Liver (tissue), 9 donors: Measurements from ENCODE around the gene KICS2. TPM values are rescaled to one million over a fixed set of nuclear protein-coding genes. Genes with fewer than 3 reads are reported as not detected.

ENCODE experiments used
- DNase-seq: peaks from one replicate; pipeline ENCODE4 v3.0.0-alpha.2; 2017; ENCODE audit warnings: low spot score
- H3K27ac ChIP-seq, 2 donors: one replicate each; pipeline ENCODE4 v1.7.0; 2013; ENCODE audit warnings: inconsistent platforms in 2 of 2, low read length in 2 of 2, control low read depth in 1 of 2, low read depth in 1 of 2, mild to moderate bottlenecking in 1 of 2
- H3K27me3 ChIP-seq, 4 donors: one replicate each; pipeline versions ENCODE4 v1.6.1 to v1.7.0; 2013; ENCODE audit warnings: low read length in 3 of 4, inconsistent platforms in 1 of 4, mild to moderate bottlenecking in 1 of 4, moderate library complexity in 1 of 4; ENCODE audit not compliant: control insufficient read depth in 4 of 4, insufficient read depth in 4 of 4
- H3K36me3 ChIP-seq, 4 donors: one replicate each; pipeline versions ENCODE4 v1.6.1 to v1.7.0; 2013; ENCODE audit warnings: low read length in 3 of 4, mild to moderate bottlenecking in 3 of 4, low read depth in 1 of 4, moderate library complexity in 1 of 4; ENCODE audit not compliant: control insufficient read depth in 4 of 4, insufficient read depth in 3 of 4
- H3K4me1 ChIP-seq, 4 donors: one replicate each; pipeline versions ENCODE4 v1.6.1 to v1.7.0; 2013; ENCODE audit warnings: low read length in 3 of 4, mild to moderate bottlenecking in 3 of 4, moderate library complexity in 1 of 4; ENCODE audit not compliant: control insufficient read depth in 4 of 4, insufficient read depth in 4 of 4
- H3K4me3 ChIP-seq, 3 donors: one replicate each; pipeline versions ENCODE4 v1.6.1 to v1.7.0; 2013; ENCODE audit warnings: low read length in 3 of 3, control low read depth in 1 of 3, low read depth in 1 of 3, mild to moderate bottlenecking in 1 of 3
- H3K9ac ChIP-seq, 2 donors: one replicate each; pipeline ENCODE4 v1.7.0; 2013; ENCODE audit warnings: low read length in 2 of 2, mild to moderate bottlenecking in 2 of 2, moderate library complexity in 2 of 2, control low read depth in 1 of 2, low read depth in 1 of 2
- H3K9me3 ChIP-seq, 4 donors: one replicate each; pipeline versions ENCODE4 v1.6.1 to v1.7.0; 2013; ENCODE audit warnings: low read length in 3 of 4; ENCODE audit not compliant: control insufficient read depth in 4 of 4
- EGR1 ChIP-seq, 2 donors: IDR thresholded peaks; 2 replicates each; pipeline ENCODE4 v1.6.1; 2016 to 2018; ENCODE audit warnings: antibody characterized with exemption in 2 of 2, low read depth in 2 of 2
- FOXA1 ChIP-seq: IDR thresholded peaks from 2 replicates; pipeline ENCODE4 v1.6.1; 2016; ENCODE audit warnings: antibody characterized with exemption
- FOXA2 ChIP-seq: IDR thresholded peaks from 2 replicates; pipeline ENCODE4 v1.6.1; 2016; ENCODE audit warnings: antibody characterized with exemption
- GABPA ChIP-seq, 2 donors: IDR thresholded peaks in 1 of 2; conservative IDR thresholded peaks in 1 of 2; 2 replicates each; pipeline ENCODE4 v1.6.1; 2016; ENCODE audit warnings: antibody characterized with exemption in 2 of 2, mild to moderate bottlenecking in 1 of 2, moderate library complexity in 1 of 2
- HNF4A ChIP-seq, 2 donors: conservative IDR thresholded peaks; 2 replicates each; pipeline ENCODE4 v1.6.1; 2016; ENCODE audit warnings: antibody characterized with exemption in 2 of 2, mild to moderate bottlenecking in 2 of 2
- HNF4G ChIP-seq: IDR thresholded peaks from 2 replicates; pipeline ENCODE4 v1.6.1; 2016; ENCODE audit warnings: antibody characterized with exemption
- JUND ChIP-seq, 2 donors: IDR thresholded peaks; 2 replicates each; pipeline ENCODE4 v1.6.1; 2016; ENCODE audit warnings: antibody characterized with exemption in 2 of 2
- NR2F2 ChIP-seq: IDR thresholded peaks from 2 replicates; pipeline ENCODE4 v1.6.1; 2016; ENCODE audit warnings: antibody characterized with exemption
- RAD21 ChIP-seq, 2 donors: IDR thresholded peaks; 2 replicates each; pipeline ENCODE4 v1.6.1; 2016; ENCODE audit warnings: antibody characterized with exemption in 2 of 2, mild to moderate bottlenecking in 2 of 2
- RXRA ChIP-seq, 2 donors: IDR thresholded peaks; 2 replicates each; pipeline ENCODE4 v1.6.1; 2017 to 2018; ENCODE audit warnings: antibody characterized with exemption in 2 of 2, mild to moderate bottlenecking in 1 of 2
- SP1 ChIP-seq: IDR thresholded peaks from 2 replicates; pipeline ENCODE4 v1.6.1; 2018; ENCODE audit warnings: antibody characterized with exemption, mild to moderate bottlenecking
- TAF1 ChIP-seq: conservative IDR thresholded peaks from 2 replicates; pipeline ENCODE4 v1.6.1; 2016; ENCODE audit warnings: antibody characterized with exemption, mild to moderate bottlenecking
- YY1 ChIP-seq: IDR thresholded peaks from 2 replicates; pipeline ENCODE4 v1.6.1; 2016; ENCODE audit warnings: antibody characterized with exemption, mild to moderate bottlenecking
- WGBS: extraction: QIAGEN DNeasy Blood & Tissue Kit; methylation state at CpG from one replicate; pipeline ENCODE4 v1.1.7; 2013; 5-methylcytosine and 5-hydroxymethylcytosine counted together
- polyA plus RNA-seq, 2 donors: library from polyadenylated mRNA; stranded (reverse) in 1 of 2; unstranded in 1 of 2; fragments of 200-250 nt in 1 of 2; fragments of >200 nt in 1 of 2; fragmentation: Nextera tagmentation in 1 of 2; extraction: Ambion mirVana in 1 of 2; gene quantifications; one replicate each; pipeline versions ENCODE4 v1.2.1 to v1.2.3, GENCODE V29; 2013 to 2015
- total RNA-seq, 2 donors: library from RNA; depleted of rRNA; stranded (reverse); fragments of >200 nt; gene quantifications; one replicate each; pipeline ENCODE4 v1.2.3, GENCODE V29; 2014
- TF ChIP-seq, protein P1 (sequence below): IDR thresholded peaks from 2 replicates; pipeline ENCODE4 v1.6.1; 2016; ENCODE audit warnings: antibody characterized with exemption
- TF ChIP-seq, protein P2 (sequence below): fragments of 150-350 bp; IDR thresholded peaks from 2 replicates; pipeline ENCODE4 v1.5.1; 2017; ENCODE audit warnings: improper control_type of control experiment, low read depth, low read length; ENCODE audit not compliant: missing input control
- TF ChIP-seq, protein P3 (sequence below): IDR thresholded peaks from 2 replicates; pipeline ENCODE4 v1.6.1; 2016; ENCODE audit warnings: antibody characterized with exemption
- TF ChIP-seq, protein P4 (sequence below): IDR thresholded peaks from 2 replicates; pipeline ENCODE4 v1.6.1; 2016; ENCODE audit warnings: antibody characterized with exemption
- TF ChIP-seq, protein P5 (sequence below): IDR thresholded peaks from 2 replicates; pipeline ENCODE4 v1.6.1; 2016; ENCODE audit warnings: antibody characterized with exemption, mild to moderate bottlenecking
- donor health status: healthy.
- donor health status: healthy.
- donor health status: healthy.
- donor health status: healthy.
- donor health status: healthy.

Gene KICS2
- total and polyA plus RNA-seq, 4 donors: 3.4 to 10.7 (median 5.3) TPM

DNA sequence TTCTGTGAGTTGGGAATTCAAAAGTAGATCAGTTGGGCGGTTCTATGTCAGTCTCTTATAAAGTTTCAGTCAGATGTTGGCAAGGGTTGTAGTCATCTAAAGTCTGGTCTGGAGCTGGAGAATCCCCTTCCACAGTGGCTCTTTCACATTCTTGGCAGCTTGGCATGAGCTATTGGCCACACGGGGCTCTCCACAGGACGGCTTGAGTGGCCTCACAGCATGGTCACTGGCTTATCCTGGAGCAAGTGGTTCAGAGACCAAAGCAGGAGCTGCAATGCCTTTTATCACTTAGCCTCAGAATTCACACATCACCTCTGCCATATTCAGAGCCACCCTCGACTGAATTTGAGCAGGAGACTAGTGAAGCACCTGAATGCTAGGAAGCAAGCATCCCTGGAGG lies 7.1 kb upstream of the KICS2 start:
- Histone ChIP-seq H3K9me3 (no peaks in the 10 kb centered on the region), H3K4me3 (no peak overlapping the region), H3K27me3 (no peaks in the 10 kb centered on the region), H3K27ac (no peak overlapping the region), H3K9ac (no peak overlapping the region), H3K36me3 (no peaks in the 10 kb centered on the region), H3K4me1 (no peaks in the 10 kb centered on the region)
- TF ChIP-seq, protein P1, sequence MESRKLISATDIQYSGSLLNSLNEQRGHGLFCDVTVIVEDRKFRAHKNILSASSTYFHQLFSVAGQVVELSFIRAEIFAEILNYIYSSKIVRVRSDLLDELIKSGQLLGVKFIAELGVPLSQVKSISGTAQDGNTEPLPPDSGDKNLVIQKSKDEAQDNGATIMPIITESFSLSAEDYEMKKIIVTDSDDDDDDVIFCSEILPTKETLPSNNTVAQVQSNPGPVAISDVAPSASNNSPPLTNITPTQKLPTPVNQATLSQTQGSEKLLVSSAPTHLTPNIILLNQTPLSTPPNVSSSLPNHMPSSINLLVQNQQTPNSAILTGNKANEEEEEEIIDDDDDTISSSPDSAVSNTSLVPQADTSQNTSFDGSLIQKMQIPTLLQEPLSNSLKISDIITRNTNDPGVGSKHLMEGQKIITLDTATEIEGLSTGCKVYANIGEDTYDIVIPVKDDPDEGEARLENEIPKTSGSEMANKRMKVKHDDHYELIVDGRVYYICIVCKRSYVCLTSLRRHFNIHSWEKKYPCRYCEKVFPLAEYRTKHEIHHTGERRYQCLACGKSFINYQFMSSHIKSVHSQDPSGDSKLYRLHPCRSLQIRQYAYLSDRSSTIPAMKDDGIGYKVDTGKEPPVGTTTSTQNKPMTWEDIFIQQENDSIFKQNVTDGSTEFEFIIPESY: no peak
- TF ChIP-seq FOXA2: no peak
- no peak for TF ChIP-seq EGR1 (IDR thresholded peaks at IDR 0.05; ENCODE audit: low read depth in 2 of 2)
- no peak for TF ChIP-seq GABPA (IDR thresholded peaks at IDR 0.05 in 1 of 2, conservative IDR thresholded peaks at IDR 0.05 in 1 of 2)
- TF ChIP-seq HNF4G: no peak
- TF ChIP-seq FOXA1: no peak
- no peak for TF ChIP-seq RAD21 (IDR thresholded peaks at IDR 0.05)
- no peak for TF ChIP-seq SP1
- no peak for TF ChIP-seq HNF4A (conservative IDR thresholded peaks at IDR 0.05)
- TF ChIP-seq JUND (IDR thresholded peaks at IDR 0.05): no peak
- TF ChIP-seq, protein P2, sequence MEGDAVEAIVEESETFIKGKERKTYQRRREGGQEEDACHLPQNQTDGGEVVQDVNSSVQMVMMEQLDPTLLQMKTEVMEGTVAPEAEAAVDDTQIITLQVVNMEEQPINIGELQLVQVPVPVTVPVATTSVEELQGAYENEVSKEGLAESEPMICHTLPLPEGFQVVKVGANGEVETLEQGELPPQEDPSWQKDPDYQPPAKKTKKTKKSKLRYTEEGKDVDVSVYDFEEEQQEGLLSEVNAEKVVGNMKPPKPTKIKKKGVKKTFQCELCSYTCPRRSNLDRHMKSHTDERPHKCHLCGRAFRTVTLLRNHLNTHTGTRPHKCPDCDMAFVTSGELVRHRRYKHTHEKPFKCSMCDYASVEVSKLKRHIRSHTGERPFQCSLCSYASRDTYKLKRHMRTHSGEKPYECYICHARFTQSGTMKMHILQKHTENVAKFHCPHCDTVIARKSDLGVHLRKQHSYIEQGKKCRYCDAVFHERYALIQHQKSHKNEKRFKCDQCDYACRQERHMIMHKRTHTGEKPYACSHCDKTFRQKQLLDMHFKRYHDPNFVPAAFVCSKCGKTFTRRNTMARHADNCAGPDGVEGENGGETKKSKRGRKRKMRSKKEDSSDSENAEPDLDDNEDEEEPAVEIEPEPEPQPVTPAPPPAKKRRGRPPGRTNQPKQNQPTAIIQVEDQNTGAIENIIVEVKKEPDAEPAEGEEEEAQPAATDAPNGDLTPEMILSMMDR: no peak
- TF ChIP-seq RXRA (IDR thresholded peaks at IDR 0.05): no peak
- TF ChIP-seq, protein P3, sequence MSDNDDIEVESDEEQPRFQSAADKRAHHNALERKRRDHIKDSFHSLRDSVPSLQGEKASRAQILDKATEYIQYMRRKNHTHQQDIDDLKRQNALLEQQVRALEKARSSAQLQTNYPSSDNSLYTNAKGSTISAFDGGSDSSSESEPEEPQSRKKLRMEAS: no peak
- TF ChIP-seq YY1: no peak
- TF ChIP-seq NR2F2: no peak
- TF ChIP-seq, protein P4, sequence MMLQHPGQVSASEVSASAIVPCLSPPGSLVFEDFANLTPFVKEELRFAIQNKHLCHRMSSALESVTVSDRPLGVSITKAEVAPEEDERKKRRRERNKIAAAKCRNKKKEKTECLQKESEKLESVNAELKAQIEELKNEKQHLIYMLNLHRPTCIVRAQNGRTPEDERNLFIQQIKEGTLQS: no peak
- no peak for TF ChIP-seq TAF1
- TF ChIP-seq, protein P5, sequence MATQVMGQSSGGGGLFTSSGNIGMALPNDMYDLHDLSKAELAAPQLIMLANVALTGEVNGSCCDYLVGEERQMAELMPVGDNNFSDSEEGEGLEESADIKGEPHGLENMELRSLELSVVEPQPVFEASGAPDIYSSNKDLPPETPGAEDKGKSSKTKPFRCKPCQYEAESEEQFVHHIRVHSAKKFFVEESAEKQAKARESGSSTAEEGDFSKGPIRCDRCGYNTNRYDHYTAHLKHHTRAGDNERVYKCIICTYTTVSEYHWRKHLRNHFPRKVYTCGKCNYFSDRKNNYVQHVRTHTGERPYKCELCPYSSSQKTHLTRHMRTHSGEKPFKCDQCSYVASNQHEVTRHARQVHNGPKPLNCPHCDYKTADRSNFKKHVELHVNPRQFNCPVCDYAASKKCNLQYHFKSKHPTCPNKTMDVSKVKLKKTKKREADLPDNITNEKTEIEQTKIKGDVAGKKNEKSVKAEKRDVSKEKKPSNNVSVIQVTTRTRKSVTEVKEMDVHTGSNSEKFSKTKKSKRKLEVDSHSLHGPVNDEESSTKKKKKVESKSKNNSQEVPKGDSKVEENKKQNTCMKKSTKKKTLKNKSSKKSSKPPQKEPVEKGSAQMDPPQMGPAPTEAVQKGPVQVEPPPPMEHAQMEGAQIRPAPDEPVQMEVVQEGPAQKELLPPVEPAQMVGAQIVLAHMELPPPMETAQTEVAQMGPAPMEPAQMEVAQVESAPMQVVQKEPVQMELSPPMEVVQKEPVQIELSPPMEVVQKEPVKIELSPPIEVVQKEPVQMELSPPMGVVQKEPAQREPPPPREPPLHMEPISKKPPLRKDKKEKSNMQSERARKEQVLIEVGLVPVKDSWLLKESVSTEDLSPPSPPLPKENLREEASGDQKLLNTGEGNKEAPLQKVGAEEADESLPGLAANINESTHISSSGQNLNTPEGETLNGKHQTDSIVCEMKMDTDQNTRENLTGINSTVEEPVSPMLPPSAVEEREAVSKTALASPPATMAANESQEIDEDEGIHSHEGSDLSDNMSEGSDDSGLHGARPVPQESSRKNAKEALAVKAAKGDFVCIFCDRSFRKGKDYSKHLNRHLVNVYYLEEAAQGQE: no peak
- 70% methylated on average over 4 of the region's 4 CpGs for WGBS
- no peak for DNase-seq
